NK-92 treated with Interleukin-12 subunit alpha and Interleukin-12 subunit beta, amount 100 ng/mL, for 24 hours (cell line): Measurements from ENCODE around the gene HDAC11.
A peak's percentile ranks its signal among the peaks of the same experiment; 100 is the strongest.

ENCODE experiments used
- DNase-seq: peaks from one replicate; lab custom pipeline; 2025; lab: John Stamatoyannopoulos, UW

HDAC11 gene

DNA sequence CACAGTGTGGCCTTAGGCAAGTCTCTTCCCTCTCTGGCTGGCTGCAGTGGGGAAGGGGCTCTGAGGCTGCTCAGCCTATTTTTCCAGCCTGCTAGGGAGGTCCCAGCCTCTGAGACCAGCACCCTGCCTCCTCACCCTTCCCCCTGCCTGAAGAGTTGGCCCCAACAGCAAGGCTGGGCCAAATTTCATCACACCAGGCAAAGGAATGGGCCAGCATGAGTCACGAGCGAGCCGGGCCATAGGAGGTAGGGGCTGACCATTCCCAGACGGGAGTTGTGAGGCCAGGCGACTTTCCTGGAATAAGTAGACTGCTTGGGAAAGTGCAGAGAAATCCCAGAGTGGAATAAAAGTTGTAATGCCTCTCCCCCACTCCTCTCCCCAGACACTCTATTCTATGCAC lies 63.1 kb downstream of the HDAC11 start:
- DNase-seq = no peak

DNA sequence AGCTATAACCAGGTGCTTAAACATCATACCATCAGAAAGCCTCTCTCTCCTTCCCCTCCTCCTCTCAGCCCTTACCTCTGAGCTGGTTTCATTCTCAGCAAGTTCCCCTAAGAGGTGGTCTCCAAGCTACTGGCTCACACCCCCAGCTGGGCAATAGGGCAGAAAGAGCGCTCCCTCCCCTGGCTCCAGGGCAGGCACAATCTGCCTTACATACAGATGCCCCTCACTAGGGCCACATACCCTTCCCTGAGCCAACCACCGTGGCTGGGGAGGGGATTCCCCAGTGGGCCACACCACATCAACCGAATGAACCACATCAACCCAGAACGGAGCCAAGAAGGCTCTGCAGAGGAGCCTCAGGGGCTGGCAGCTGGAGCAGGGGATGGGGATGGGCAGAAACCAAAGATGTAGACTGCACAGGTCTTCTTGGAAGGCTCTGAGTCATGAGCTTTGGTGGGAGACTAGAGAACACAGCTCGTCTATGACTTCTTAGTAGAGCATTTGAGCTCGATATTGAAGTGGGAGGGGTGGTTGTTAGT lies 64.3 kb downstream of the HDAC11 start:
- peak; percentile 59 for DNase-seq

DNA sequence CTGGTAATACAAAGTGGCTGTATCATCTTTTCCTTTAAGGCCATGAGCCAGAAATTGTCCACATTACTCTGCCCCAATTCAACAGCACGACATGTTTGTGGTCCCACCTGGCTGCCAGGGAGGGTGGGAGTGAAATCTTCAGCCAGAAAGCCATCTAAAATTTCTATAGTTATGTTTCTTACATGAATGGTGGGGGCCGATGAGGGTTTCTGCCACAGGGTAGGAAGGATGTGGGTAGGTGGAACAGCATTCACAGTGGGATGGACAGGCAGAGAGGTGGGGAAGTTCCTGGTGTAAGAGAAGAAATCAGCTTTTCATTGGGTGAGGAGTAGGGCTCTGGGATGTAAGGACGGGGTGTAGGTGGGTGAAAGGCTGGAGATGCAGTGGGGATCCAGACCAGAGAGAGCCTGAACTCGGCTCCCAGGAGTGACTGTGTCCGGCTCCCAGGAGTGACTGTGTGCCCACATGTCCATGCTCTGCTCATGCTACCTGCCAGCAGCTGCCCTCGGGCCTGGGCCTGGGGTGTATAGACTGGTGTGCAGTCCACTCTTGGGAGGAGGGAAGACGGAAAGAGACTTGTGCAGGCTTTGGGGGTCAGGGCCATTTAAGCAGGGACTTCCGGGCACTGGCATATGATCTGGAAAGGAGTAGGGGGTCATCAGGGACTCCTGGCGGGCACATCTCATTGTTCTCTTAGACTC lies 65.0 kb downstream of the HDAC11 start:
- DNase-seq = no peak

DNA sequence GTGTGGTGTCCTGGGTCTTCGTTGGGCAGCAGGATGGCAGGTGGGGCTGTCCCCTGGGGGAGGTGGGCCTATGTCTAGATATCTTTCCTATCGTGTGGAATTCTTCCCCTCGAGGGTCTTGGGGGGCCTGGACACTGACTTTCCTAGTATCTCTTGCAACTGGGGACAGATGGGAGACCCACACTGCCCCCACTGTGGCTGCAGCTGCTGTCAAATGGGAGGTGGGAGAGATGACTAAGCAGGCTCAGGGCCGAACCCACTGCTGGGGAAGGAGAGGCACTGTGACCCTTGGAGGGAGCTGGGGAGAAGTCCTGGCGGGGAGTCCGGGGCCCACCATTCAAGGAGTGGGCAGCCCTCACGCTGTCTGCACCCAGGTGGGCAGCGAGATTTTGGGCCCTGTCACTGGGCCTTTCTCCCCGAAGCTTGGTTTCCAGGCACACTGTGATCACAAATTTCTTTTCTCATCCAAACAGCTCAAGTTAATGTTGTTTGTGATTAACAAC lies 65.9 kb downstream of the HDAC11 start:
- no peak for DNase-seq

DNA sequence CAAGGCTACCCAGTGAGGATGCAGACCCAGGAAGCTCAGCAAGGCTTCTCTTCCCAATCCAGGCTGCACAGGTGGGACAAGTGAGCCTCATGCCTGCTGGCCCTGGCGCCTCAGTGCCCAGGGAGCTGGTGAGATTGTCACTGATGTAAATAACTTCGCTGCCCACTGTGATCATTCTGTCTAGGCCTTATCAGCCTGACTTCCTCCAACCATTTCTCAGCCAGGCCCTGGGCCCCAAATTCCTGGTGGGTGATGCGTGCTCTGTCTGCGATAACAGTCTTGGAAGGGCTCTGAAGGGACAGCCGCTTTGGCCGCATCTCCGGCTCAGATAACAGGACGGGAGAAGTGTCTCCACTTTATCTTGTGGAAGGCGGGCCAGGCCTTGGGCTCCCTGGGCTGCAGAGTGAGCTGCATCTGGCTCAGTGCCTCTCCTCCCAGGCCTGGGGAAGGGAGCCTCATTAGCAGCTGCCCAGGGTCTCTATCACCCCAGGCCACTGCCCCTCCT lies 66.6 kb downstream of the HDAC11 start:
- DNase-seq = no peak

DNA sequence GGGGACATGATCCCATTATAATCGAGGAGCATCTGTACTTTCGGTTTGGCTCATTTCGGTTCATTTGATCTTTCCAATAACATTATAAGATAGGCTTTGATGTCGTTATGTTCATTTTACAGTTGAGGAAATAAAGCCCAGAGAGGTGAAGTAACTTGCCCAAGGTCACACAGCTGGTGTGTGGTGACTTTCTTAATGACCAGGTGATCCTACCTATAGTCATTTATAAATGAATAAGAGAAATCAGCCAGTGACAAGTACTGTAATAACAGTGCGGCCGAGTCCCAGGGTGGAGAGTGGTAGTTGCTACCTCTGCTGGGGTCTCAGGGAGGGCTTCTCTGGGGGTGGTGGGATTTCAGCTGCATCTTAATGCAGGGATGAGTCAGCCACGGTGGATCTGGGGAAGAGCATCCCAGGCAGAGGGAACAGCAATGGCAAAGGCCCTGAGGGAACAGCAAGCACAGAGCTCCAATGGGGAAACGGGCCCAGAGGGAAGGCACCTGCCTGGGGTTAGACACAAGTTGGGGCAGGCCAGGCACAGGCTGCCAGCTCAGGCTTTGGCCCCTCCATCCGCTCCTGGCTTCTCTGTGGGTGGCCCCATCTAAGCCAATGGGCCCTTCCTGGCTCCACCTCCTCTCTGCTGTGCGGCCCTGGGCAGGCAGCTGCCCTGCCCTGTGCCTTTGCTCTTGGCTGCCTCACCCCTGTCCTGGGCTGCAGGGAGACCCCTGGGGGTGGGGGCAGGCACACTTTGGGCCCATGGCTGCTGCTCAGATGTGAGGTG lies 67.7 kb downstream of the HDAC11 start:
- no peak for DNase-seq

DNA sequence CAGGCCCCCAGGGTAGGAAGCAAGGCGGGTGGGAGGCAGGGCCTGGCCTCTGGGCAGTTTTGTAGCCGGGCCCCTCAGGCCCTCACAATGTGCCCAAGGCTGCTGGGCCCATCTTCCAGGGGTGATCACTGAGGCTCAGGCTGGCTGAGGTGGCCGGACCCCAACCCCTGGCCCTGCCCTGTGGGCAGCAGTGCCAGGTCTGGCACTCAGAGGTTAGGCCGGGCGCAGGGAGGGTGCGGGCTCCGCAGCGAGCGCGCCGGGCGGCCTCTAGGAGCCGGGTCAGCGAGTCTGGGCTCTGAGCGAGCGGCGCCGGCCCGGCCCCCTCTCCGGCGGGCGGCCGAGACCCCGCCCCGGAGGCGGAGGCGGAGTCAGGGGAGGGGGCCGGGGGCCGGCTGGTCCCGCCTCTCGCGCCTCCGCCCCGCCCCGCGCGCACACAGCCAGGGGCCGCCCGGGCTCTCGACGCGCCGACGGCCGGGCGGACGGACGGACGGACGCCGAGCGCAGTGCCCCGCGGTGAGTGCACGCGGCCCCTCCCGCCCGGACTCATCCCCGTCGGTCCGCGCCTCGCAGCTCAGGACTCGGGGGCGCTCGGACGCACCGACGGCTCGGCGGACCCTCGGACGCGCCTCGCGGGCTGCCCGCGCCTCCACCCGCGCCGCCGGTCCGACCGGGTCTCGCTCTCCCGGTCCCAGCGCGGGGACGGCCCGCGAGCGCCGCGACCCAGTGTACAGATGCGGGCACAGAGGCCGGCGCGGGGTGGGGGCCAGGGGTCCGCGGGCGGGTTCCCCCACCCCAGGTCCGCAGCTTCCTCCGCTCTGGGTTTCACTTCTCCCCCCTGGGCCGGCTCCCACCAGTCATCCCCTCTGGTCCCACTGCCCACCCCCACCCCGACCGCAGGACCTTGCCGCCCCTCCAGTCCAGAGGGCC lies 68.9 kb downstream of the HDAC11 start, which contains the start of gene FBLN2:
Gene FBLN2 (plus strand): TSS at position 430 of the 927 bp plus-strand sequence. CDS start 21,231 bp downstream, outside the sequence.
- DNase-seq = no peak

DNA sequence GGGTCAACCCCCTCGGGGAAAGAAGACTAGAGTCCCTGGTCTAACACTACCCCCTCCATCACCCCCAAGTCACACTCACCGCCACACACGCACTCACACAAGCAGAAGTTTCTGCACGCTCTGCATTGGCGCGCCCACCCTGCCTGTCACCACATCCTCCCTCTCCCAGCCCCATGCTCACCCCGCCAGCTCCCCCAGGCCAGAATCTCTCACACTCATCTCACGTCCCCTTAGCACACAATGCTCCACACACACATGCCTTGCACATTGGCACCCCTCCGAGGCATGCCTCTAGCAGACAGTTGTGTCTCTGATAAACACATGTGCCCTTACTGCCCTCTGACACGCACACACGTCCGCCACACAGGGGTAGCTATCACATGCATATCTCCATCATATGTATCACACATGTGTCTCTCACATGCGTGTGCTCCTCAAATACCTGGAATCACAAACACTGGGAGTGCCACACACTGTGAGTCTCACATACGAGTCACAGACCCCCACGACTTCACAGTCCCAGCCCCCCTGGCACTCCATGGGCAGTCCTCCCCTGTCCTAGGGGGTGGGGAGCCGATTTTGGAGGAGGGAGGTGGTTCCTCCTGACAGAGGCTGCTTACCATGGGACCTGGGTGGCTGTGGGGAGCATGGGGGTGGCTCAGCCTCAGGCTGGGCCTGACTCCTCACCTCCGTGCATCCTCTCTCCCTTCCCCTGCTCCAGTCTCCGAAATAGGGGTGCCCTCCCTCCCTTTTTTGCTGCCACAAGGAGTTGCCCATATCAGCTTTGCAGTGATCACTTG lies 69.7 kb downstream of the HDAC11 start:
- DNase-seq = no peak

DNA sequence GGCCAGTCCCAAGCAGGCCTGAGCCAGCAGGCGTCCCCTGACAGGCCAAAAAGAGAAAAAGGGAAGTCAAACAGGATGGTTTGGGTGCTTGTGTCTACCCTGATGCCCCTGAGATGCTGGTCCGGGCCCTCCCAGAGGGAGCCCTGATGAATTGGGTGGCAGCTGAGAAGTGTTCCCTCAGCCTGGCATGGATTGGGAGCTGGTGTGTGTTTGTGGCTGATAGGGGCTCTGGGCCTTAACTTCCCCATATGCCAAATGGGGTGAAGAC lies 70.3 kb downstream of the HDAC11 start:
- DNase-seq = no peak

DNA sequence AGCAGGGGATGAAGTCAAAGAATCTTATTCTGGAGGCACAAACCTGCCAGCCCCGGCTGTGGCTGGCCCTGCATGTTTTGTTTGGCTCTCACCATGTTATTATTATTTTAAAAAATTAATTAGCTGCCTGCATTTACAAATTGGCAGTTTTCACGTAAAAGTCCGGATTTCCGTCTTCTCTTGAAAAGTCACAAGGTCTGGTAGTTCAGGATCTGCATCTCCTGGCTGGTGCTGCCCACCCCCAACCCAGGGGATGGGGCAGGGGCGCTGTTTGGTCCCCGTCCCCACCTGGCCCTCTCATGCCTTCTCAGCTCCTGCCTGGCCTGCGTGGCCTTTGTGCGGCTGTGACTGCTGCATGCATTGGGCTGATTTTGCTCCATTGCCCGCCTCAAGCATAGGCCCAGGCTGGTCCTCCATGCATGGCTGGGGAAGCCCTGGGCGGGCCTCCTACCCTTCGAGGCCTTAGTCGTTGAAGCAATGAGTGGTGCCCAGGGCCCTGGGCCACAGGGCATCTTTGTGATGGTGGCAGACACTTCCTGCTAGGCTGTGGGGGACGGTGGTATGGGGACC lies 70.8 kb downstream of the HDAC11 start:
- DNase-seq = no peak

DNA sequence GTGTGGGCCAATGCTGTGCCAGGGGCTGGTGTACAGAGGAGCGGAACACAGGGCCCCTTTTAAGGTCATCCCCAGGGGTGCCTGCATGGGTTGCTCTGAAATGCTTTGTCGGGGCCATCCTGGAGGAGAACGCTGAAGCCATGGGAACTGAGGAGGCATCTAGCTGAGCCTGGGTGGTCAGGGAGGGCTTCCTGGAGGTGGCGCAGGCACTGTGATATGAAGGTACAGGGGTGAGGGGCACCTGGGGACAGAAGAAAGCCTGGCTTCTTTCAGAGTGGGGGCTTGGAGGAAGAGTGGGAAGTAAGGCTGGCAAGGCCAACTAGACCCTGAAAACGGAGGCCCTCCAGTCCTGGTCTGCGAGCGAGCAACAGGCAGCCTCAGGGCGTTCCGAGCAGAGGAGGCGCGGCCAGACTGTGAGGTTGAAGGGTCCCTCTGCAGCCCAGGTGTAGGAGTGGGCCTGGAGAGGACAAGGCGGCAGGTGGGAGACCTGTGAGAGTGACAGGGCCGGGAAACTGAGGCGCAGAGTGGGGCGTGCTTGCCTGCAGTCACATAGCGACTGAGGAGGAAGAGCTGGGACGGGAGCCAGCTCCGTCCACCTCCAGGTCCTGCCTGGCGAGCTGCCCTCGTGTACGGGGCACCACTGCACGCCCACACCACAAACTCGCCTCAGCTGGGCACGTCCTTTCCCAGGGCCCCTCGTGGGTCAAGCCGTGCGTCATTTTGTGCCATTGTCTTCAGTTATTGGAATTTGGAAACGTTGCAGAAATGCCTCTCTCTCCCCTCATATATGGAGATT lies 72.9 kb downstream of the HDAC11 start:
- no peak for DNase-seq

DNA sequence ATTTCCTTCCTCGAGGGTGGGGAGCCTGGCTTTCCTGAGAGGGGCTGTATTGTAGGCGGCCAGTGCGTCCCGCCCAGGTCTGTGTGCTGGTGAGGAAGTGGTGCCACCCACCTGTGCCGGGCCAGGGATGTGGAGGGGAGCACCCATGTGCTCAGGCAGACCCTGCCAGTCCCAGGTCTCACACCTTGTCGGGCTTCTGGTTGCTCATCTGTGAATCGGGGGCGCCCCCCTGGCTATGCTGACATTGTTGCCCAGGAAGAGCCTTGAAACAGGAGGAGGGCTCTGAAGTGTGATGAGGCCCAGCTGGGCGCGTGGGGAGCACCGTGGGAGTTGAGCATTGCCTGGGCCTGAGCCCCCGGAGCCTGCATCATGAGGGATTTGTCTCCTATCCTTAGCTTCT lies 73.6 kb downstream of the HDAC11 start:
- no peak for DNase-seq

DNA sequence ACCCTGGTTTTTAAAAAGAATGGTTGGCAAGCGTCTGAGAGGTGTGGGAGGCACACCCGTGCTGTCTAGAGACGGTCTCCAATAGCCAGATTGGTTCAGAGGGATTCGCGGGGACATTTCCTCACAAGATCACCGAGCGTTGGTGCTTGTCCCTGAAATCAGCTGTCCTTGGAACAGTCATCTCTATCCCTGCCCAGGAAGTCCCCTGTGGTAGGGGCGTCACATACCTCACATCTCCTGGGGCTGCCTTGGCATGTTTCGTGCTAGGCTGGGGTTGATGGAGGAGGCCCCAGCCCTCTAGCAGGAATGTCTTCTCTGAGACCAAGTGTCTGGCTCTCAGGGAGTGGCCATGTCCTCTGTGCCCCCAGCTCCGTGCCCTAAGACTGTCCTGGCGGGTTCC lies 75.6 kb downstream of the HDAC11 start:
- DNase-seq = no peak
